GM20000 (cell line): ENCODE results near the gene KRTAP10-4.

ENCODE experiments used
- DNase-seq: peaks from one replicate; pipeline ENCODE4 v3.0.0; 2012; ENCODE audit warnings: low spot score
- CTCF ChIP-seq: IDR thresholded peaks from 2 replicates; pipeline ENCODE4 v1.5.1; 2012; ENCODE audit warnings: mild to moderate bottlenecking, control low read depth; ENCODE audit errors: extremely low read depth, missing control alignments

The KRTAP10-4 gene

GRCh38 chr21:44566403-44566802, 7.1 kb upstream of the KRTAP10-4 start:
- no peak for TF ChIP-seq CTCF
- DNase-seq: no peak

DNA sequence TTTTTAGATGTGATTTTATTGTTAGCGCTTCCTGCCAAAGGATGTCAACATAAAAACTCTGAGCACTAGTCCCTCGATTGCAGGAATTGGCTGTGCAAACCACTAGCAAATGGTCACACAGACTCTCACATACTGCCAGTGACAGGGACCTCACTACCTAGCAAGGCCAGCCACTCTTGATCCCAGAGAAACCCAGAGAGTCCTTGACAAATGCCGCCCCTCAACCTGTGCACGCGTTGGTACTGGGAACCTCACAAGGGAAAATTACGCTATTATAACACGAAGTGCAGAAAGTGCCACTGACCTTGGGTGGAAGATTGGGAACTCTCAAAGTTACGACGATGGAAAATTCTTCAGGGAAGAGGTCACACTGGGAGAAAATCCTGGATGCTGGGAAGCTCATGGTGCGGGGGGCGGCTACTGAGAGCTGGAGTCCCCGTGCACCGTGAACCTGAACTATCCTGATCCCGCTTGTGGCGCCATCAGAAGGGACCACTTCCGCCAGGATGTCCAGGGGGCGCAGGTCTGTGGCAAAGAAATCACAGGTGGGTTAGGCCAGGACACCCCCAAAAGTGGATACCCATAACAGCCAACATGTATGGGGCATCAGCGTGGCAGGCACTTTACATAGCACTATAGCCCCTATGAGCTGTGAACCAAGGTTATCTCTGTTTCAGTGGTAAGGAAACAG, 5.9 kb upstream of the KRTAP10-4 start:
- no peak for DNase-seq
- TF ChIP-seq CTCF: no peak

GRCh38 chr21:44568261-44568660, 5.3 kb upstream of the KRTAP10-4 start:
- no peak for DNase-seq
- no peak for TF ChIP-seq CTCF

DNA sequence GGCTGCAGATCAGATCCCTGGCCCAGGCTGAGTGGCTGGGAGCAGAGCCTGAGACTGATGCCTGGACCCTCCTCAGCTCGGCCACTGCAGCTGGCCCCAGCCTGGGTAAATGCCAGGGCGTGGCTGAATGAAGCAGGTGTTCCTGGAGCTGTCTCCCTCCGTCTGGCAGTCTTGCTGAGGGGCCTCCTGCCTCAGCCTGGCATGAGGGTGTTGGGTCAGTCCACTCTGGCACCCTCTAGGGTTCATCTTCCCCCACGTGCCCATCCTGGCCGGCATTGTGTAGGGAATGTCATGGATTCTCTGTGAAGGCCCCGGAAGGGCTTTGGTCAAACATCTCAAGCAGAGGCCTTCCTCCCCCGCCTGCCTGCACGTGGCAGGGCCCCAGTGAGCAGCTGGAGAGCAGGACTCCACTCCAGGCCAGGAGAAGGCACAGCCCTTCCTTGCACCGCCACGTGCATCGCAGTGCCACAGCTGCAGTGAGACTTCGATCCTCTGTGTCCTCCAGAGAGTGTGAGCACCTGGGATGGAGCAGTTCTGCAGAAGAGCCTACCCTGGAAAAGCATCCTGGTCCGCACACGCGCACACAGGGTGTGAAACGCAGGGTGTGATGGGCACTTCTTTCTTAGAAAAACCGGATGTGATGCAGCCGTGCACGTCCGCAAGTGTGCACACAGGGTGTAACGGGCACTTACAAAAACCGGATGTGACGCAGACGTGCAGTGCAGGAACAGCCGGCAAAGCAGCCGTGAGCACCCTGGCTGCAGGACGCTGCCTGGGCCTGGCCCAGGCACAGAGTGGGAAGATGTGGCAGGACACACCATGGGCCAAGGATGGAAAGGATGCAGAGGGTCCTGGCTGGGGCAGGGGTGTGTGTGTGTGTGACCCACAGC, 4.6 kb upstream of the KRTAP10-4 start:
- TF ChIP-seq CTCF: no peak
- DNase-seq: no peak

GRCh38 chr21:44569861-44570517, 3.5 kb upstream of the KRTAP10-4 start:
- no peak for DNase-seq
- TF ChIP-seq CTCF: no peak

GRCh38 chr21:44571296-44571695, 2.2 kb upstream of the KRTAP10-4 start:
- no peak for DNase-seq
- TF ChIP-seq CTCF: no peak
